Stimulated activated CD4-positive, alpha-beta T cell treated with anti-CD3 and anti-CD28 coated beads, Interleukin-12 subunit alpha, Interleukin-12 subunit beta, amount 100 ng/mL, for 24 hours (primary cell): ENCODE results near the gene WDR44.
"Not testable (repeated sequence)": the region's sequence is repeated elsewhere in the genome, so short reads cannot be mapped to it uniquely, and the experiment has no call there.

Experiments used
- DNase-seq, 2 experiments: peaks; one replicate each; pipeline ENCODE4 v3.0.0-alpha.2; 2020; ENCODE audit warnings: low read depth in 2 of 2

Gene WDR44

GRCh38 chrX:118360429-118361125 is 14.7 kb downstream of the WDR44 start:
- DNase-seq = no peak

DNA sequence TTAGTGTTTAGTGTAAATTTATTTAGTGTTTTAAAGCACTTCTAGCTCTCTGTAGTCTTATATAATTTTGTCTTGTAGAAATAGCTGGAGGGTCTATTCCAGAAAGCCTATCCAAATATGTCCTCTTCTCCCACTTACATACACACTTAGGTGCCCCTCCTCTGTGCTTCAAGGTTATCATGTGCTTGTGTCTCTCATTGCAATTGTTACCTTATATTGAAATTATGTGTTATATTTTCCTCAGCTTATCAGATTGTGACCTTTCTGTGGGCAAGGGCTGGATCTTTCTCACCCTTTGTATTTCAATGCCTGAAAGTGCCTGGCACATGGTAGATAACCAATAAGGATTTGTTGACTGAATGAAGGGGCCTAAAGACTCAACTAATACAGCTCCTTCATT is 18.4 kb downstream of the WDR44 start:
- DNase-seq = no peak

- no peak for DNase-seq
These were observed 21.4 kb downstream of the WDR44 start for GRCh38 chrX:118367338-118367737.

DNA sequence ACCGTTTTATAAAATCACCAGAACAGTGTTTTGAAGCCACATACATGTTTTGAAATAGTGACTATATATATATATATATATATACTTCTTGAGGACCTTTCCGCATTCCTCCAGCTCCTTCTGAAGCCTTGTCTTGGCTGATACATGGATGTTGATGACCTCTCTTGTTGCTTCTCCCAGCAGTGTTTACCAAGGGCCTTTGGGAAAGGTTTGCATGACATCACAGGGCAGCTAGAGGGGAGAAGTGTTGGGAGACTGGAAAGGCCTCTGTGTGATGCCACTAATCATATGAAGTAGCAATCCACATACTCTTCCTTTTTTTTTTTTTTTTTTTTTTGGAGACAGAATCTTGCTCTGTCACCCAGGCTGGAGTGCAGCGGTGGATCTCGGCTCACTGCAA is 22.5 kb downstream of the WDR44 start:
- DNase-seq = no peak

DNA sequence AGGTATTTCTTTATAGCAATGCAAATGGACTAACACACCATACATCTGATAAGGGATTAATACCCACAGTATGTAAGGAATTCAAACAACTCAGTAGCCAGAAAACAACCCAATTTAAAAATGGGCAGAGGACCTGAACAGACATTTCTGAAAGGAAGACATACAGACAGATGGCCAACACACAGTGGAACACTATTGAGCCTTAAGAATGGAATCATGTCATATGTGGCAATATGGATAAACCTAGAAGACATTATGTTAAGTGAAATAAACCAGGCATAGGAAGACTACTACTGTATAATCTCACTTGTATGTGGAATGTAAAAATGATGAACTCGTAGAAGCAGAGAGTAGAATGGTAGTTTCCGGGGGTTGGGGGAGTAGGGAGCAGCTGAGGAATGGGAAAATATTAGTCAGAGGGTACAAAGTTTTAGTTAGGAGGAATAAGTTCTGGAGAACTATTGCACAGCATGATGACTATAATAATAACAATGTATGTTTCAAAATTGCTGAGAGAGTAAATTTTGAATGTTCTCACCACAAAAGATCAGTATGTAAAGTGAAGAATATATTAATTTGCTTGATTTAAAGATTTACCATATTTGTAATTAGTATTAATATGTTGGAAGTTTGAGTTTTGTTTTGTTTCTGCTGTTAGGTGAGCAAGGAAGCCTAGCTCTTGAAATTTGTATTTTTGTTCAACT is 25.2 kb downstream of the WDR44 start:
- no peak for DNase-seq

DNA sequence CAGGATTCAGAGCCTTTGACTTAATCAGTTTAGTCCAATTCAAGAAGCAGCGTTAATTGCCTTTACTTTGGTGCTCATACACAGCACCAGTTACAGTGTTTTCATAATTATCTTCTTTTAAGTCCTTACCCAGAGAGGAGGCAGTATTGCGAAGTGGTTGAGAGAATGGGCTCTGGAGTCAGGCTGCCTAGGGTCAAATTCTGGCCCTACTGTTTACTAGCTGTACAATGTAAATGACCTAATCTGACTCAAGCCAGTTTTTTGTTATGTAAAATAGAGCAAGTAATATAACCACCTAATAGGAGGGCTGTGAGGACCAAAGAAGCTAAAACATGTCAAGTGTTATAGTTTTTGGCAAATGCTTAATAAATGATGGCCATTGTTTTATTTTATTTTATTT is 27.6 kb downstream of the WDR44 start:
- DNase-seq = no peak

GRCh38 chrX:118383120-118383519 is 37.2 kb downstream of the WDR44 start:
- DNase-seq = no peak

DNA sequence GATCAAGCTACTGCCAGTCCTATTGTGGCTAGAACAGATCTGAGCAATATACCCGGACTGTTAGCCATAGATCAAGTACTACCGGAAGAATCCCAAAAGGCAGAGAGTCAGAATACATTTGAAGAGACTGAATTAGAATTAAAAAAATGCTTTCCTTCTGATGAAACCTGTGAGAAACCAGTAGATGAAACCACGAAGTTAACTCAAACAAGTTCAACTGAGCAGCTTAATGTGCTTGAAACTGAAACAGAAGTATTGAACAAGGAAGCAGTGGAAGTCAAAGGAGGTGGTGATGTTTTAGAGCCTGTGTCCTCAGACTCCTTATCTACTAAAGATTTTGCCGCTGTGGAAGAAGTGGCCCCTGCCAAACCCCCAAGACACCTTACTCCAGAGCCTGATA is 46.8 kb downstream of the WDR44 start:
- DNase-seq = no peak

GRCh38 chrX:118396113-118396512 is 50.2 kb downstream of the WDR44 start:
- DNase-seq = no peak

DNA sequence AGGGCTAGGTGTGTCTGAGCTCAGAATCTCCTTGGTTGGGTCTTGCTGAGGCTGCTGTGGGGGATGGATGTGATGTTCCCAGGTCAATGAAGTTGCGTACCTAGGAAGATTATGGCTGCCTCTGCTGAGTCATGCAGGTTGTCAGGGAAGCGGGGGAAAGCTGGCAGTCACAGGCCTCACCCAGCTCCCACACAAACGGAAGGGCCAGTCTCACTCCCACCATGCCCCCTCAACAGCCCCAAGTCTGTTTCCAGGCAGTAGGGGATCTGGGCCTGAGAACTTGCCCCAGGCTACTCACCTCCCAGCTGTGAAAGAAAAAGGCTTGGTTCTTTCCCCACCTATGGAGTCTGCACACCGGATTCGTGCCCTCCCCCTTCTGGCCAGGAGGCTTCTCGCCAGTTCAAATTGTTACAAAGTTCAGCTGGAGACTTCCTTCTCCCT is 72.9 kb downstream of the WDR44 start:
- DNase-seq = no peak

- no peak for DNase-seq
These were observed 74.6 kb downstream of the WDR44 start for GRCh38 chrX:118420462-118420861.

DNA sequence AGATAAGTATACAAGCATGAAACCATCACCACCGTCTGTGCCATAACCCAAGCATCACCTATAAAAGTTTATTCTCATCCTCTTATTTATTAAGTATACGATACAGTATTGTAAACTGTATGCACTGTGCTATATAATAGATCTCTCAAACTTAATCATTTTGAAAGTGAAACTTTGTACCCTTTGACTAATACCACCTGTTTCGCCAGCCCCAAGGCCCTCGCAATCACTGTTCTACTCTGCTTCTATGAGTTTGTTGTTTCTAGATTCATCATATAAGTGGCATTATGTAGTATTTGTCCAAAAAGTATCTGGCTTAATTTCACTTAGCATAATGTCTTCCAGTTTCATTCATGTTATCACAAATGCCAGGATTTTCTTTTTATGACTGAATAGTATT is 77.7 kb downstream of the WDR44 start:
- DNase-seq = no peak

- DNase-seq = no peak
These were observed 86.9 kb downstream of the WDR44 start for GRCh38 chrX:118432799-118433198.

- DNase-seq = no peak
These were observed 91.4 kb downstream of the WDR44 start for GRCh38 chrX:118437283-118437682.

DNA sequence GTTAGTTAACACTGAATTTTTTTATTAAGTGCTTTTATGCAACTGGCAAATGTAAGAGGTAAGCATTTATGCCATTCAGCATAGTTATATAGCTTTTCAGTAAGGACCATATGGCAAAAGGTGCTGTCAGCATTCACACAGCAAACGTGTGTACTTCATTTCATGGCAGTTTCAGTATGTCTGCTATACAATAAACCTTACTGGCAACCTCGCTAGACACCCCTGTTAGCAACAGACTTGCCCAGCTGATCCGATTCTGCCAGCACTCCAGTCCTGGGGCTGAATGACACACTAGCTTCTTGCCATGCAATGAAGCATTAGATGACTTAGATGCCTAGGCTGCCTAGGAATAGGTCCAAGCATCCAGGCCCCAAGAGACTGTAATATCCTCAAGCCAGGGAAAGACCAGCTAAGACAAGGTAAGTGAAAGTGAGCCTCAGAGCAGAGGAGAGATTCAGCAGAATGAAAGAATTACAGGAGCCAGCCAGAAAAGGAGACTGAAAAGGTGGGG is 102.4 kb downstream of the WDR44 start:
- DNase-seq = no peak

GRCh38 chrX:118455013-118455412 is 109.1 kb downstream of the WDR44 start:
- DNase-seq = no peak

- DNase-seq = no peak
These were observed 113.6 kb downstream of the WDR44 start for GRCh38 chrX:118459494-118459893.

GRCh38 chrX:118464501-118464900 is 118.6 kb downstream of the WDR44 start:
- no peak for DNase-seq

DNA sequence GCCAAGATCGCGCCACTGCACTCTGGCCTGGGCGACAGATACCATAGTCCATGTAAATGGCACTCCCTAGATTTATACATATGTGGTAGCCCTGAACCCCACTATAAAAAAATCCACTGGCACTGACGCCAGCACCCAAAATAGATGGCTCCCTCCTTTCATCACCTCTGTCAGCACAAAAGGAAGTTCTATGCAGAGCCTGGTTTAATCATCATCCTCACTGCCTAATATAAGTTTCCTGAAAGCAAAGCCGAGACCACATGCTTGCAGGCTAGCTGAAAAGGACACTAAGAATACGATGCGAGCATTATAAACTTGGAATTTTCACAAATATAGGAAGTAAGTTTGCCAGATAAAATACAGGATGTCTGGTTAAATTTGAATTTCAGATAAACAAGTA is 122.2 kb downstream of the WDR44 start:
- no peak for DNase-seq

DNA sequence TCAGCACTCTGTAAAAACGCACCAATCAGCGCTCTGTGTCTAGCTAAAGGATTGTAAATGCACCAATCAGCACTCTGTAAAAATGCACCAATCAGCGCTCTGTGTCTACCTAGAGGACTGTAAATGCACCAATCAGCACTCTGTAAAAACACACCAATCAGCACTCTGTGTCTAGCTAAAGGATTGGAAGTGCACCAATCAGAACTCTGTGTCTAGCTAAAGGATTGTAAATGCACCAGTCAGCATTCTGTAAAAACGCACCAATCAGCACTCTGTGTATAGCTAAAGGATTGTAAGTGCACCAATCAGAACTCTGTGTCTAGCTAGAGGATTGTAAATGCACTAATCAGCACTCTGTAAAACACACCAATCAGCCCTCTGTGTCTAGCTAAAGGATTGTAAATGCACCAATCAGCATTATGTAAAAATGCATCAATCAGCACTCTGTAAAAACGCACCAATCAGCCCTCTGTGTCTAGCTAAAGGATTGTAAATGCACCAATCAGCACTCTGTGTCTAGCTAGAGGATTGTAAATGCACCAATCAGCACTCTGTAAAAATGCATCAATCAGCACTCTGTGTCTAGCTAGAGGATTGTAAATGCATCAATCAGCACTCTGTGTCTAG is 124.9 kb downstream of the WDR44 start:
- DNase-seq = not testable (repeated sequence)

GRCh38 chrX:118474586-118474985 is 128.7 kb downstream of the WDR44 start:
- DNase-seq = no peak

GRCh38 chrX:118475903-118476302 is 130.0 kb downstream of the WDR44 start:
- DNase-seq = no peak

DNA sequence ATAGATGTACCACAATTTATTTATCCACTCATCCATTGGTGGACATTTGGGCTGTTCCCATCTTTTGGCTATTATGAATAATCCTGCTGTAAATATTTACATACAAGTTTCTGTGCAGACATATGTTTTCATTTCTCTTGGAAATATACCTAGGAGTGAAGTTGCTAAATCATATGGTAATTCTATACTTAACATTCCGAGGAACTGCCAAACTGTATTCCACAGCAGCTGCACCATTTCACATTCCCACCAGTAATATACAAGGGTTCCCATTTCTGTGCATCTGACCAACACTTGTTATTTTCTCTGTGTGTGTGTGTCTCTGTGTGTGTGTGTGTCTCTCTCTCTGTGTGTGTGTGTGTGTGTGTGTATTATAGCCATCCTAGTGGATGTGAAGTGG is 134.3 kb downstream of the WDR44 start:
- no peak for DNase-seq
